ENCODE measurements around the gene SCN1B.
A peak's percentile ranks its signal among the peaks of the same experiment; 100 is the strongest.
"Not testable (repeated sequence)": the region's sequence is repeated elsewhere in the genome, so short reads cannot be mapped to it uniquely, and the experiment has no call there.

SCN1B gene

DNA sequence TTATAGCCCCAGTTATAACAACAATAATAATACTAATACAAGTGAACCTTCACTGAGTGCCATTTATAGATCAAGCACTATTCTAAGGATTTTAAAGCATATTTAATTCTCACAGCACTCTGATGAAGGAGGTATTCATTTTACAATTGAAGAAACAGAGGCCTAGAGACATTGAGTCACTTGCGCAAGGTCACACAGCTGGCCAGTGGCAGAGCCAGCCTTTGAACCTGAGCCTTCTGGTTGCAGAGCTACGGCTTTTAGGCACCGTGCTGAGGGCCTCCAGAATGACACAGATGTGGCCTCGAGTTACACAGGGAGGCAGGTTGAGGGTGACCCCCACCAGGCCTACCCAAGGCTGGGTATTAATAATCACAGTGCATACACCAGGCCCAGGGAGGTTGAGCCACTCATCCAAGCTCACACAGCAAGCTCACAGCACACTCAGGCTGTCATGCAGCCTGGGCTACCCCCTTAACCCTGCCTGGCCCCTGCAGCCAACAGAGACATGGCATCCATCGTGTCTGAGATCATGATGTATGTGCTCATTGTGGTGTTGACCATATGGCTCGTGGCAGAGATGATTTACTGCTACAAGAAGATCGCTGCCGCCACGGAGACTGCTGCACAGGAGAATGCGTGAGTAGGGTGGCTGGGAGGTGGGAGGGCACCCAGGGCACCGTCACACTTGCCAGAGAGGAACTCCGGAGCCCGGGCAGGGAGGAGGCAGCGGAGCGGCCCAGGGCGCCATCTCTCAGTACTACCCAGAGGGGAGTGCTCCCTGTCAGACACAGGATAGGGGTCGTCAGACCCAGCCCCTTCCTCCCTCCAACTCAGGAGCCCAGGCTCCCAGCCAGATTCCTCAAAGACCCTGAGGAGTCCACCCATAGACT lies 8.6 kb downstream of the SCN1B start:
- no peak for DNase-seq

DNA sequence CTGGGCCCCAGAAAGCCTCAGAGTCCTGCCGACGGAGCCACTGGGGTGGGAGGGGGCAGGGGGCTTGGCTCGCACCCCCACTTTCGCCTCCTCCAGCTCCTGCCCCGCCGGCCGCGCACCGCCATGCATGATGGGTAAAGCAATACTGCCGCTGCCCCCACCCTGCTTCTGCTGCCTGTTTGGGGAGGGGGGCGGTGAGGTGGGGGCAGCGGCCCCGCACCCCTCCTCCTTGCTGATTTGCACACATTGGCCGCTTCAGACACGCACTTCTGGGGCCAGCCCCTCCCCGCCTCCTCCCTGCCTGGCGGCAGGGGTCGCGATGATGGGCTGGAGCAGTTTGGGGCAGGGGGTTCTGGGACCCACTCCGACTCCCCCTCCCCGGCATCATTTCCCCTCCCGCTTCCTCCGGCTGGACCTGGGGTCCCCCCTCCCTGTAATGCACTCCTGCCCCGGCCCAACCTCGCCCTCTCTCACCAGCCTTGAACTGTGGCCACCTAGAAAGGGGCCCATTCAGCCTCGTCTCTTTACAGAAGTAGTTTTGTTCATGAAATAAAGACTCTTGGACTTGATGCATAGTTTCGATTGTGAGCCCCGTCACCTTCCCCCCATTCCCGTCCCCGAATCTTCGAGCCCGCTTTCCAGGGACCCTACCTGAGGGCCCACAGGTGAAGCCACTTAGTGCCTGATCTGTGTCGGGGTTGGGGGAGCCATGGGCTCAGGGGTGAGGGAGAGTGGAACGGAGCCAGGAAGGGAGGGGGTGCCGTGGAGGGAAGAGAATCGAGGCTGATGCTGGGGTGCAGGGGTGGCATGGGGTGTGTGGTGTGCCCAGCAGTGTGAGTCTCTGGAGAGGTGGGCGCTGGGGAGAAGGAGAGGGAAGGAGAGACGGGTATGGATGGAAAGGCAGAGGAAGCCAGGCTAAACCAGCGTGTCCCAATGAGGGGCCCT lies 9.9 kb downstream of the SCN1B start:
- no peak for DNase-seq

DNA sequence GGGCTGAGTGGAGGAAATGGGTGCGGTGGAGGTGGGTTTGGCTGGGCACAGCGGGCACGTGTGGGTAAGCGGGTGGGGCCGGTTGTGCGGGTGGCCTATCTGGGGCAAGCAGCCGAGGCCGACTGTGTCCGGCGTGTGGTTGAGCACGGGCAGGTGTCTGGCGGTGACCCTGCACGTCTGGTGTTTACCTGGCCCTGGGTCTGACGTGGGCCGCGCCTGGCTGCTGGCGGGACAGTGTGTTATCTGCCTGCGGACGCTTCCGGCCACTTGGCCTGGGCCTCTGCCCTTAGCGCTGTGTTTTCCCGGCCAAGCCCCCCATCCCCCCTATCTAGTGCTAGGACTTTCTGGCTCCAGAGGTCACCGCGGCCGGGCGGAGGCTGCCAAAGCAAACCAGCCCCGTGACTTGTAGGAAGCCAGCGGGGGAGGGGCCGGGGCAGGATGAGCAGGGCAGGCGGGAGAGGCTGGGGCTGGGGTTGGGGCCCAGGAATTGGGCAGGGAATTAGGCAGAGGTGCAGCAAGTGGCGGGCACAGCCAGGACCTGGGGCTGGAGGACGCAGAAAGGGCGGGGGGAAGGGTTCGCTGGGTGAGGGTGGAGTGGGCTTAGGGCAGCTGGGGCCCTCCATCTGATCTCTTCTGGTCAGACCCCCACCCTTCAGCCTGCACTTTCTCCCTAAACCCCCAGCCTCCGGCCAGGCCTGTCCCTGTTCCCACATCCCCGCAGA lies 10.7 kb downstream of the SCN1B start:
- no peak for DNase-seq

DNA sequence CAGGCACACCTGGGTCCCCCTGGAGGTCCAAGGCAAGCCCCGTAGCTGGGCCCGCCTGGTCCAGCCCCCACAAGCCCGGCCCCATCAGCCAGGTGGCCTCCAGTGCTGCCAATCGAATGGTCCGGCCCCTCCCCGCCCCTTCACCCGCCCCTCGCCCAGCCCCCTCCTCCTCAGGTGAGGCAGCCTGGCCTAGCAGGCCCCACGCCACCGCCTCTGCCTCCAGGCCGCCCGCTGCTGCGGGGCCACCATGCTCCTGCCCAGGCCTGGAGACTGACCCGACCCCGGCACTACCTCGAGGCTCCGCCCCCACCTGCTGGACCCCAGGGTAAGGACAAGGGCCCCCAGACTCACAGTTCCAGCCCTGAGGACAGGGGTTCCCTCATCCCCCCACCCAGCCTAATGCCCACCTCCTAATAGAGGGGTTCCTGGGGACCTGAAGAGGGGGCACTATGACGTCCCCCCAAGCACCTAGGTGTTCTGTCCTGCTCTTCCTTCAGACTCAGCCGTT lies 11.3 kb downstream of the SCN1B start, which contains the start of gene HPN:
HPN (plus strand) TSS at position 174 of the 508 bp plus-strand sequence. CDS start 786 bp downstream, outside the sequence.
- no peak for DNase-seq

DNA sequence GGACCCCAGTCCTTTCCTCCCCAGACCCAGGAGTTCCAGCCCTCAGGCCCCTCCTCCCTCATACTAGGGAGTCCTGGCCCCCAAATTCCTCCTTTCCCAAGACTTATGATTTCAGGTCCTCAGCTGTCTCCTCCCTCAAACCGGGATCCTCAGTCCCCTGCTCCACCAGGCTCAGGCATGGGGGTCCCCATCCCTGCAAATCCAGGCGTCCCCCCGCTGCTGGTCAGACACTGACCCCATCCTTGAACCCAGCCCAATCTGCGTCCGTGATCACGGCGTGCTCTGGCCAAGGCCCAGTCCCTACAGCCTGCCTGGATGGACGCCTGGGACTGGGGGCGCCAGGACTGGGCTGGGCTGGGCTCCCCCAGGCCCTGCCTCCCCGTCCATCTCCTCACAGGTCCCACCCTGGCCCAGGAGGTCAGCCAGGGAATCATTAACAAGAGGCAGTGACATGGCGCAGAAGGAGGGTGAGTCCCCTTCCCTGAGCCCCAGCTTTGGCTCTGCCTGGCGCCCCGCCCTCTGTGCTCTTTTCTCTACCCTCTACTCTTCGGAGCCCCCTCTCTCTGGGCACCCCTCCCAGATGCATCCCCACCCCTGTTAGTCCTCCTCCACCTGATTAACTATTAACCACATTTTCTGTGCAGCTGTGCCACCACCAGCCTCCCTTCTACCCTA lies 11.9 kb downstream of the SCN1B start:
- no peak for DNase-seq

DNA sequence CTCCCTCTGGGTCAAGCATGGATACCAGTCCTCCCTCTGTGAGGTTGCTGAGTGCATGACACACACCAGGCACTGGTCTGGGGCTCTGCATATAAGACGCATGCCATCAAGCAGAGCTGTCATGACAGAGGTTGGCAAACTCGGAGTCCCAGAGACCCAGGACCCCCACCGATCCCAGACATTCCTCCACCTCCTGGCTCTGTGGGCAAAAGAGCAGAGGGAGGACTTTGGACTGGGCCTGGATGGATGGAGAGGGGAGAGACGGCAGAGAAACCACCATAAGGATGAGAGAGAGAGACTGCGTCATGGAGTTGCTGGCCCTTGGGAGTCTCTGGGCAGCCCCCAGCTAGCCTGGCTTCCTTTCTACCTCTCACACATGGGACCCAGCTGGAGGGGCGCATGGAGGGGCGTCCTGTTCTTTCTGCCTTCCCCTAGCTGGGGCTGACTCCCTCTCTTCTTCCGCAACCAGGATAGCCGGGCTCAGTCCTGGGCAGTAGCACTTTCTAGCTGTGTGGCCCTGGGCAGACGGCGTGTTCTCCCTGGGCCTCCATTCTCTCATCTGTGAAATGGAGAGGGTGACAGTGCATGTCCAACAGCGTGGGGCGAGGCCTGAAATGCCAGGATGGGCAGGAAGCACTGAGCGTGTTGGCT lies 12.8 kb downstream of the SCN1B start:
- no peak for DNase-seq

DNA sequence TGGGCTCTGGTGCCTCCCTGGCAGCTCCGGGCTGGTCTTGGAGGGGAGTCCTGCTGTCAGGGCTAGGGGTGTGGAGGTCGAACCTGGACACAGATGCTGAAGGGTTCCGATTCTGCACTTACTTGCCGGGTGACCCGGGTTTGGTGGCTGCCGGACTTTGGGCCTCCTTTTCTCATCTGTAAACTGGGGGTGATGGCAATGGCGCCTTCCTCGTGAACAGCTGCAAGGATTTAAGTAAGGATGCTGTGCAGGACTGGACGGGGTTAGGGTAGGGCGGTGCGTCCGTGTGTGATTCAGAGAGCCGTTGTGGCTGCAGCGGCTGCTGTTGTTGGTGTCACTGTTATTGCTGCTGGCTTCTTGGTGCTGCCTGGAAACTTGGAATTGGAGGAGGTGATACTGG lies 13.6 kb downstream of the SCN1B start:
- DNase-seq: no peak

DNA sequence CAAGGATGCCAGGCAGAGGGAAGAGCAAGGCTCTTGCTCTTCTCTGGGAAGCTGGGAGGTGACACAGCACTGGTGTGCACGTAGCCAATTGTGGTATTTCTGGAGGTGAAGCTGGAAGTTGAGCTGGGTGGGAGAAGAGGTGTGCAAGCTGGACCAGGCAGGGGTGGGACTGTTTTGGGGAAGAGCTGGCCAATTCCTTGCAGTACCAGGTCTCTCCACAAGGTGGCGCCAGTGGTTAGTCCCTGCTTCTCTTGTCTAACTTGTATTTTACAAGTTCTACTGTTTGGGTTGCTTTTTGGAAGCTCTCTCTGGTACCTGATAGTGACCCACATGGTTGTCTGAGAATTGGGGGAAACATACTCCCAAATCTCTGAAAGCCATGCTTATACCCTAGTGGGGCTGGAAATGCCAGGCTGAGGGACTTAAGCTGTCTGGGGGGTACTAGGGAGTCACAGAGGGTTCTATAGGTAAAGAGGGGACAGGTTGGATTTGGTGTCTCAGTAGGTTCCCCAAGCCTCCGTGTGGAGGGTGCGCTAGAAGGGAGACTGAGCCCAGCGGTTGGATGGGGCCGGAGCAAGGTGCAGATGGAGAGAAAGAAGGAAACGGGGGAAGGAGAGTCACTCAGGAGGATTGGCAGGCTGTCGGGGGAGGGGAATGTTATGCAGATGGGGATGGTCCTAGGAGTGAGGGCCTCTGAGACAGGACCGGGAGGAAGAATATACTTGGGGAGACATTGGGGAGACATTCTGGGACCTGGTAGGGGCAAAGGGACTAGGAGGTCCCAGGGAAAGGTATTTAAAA lies 14.2 kb downstream of the SCN1B start:
- DNase-seq: peak; percentile 55

DNA sequence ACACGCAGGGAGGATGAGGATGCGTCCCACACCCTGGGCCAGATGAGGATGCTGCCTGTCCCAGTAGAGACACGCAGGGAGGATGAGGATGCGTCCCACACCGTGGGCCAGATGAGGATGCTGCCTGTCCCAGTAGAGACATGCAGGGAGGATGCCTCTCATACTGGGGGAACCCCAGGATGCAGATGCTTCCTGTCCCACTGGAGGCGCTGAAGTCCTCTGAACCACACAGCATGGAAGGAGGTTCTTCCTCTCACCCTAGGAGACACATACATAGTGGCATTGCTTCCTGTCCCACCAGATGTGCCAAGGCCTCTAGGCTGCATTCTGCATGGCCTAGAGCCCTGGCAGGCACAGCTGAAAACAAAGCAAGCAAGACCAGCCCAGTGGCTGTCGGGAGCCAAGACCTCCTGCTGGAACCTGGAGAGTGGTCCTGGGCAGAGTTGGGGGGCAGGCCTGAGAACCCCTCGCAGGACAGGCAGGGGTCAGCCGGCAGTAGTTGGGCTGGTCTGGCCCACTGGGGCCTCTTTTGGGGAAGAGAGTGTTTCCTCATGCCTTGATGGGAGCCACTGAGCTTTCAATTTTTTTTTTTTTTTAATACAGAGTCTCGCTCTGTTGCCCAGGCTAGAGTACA lies 15.5 kb downstream of the SCN1B start:
- peak; percentile 58 for DNase-seq

DNA sequence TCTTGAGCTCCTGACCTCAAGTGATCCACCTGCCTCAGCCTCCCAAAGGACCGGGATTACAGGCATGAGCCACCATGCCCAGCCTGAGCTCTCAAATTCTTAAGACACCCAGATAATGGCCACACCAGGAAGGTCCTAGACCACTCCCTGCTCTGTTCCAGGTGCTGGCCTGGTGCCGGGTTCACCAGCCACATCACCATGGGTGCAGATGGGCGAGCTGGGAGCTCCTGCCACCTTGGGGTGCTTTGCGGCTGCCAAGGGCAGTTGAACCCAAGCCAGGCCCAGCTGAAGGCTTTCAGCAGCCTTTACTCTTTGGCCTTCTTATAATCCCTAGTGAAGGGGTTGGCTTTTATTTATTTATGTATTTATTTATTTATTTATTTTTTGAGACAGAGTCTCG lies 16.2 kb downstream of the SCN1B start:
- no peak for DNase-seq

DNA sequence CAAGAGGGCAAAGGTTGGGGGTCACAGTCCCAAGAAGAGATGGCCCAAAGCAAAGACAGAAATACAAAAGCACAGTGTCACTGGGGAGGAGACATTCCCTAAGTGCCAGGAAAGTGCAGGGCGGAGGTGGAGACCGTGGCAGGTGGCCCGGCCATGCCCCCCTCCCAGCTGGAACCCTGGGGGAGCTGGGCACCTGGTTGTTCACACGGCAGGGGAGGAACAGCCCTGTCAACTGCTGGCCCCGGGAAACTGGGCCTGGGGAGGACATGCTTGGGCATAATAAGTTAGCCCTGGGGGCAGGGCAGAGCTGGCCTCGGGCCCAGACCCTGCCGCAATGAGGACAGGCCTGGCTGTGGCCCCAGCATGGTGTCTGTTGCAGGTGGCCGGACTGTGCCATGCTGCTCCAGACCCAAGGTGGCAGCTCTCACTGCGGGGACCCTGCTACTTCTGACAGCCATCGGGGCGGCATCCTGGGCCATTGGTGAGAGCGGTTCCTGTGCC lies 18.7 kb downstream of the SCN1B start:
- no peak for DNase-seq

DNA sequence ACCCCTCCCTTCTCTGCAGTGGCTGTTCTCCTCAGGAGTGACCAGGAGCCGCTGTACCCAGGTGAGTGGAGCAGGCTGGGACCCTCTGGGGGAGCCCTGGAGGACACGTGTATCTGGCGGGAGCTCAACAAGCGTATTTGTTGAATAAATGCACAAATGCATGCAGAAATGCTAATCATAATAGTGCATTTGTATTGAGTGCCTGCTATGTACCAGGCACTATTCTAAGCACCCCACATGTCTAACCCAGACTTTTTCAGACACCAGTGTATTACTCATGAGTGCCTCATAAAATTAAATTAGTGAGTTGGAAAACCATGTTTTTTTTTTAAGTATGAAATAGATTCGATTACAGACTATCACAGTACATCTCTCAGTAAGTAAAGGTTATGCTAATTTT lies 19.2 kb downstream of the SCN1B start:
- DNase-seq: no peak

DNA sequence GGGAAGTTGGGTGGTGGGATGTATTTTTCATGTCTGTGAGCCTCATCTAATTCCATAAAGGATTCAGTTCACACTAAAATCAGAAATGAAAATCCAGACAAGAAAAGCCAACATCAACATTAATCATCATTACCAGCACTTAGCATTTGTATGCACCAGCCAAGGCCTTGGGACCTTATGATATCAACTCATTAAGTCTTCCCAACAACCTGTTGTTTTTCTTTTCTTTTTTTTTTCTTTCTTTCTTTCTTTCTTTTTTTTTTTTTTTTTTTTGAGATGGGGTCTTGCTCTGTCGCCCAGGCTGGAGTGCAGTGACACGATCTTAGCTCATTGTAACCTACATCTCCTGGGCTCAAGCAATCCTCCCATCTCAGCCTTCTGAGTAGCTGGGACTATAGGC lies 20.4 kb downstream of the SCN1B start:
- DNase-seq: not testable (repeated sequence)

DNA sequence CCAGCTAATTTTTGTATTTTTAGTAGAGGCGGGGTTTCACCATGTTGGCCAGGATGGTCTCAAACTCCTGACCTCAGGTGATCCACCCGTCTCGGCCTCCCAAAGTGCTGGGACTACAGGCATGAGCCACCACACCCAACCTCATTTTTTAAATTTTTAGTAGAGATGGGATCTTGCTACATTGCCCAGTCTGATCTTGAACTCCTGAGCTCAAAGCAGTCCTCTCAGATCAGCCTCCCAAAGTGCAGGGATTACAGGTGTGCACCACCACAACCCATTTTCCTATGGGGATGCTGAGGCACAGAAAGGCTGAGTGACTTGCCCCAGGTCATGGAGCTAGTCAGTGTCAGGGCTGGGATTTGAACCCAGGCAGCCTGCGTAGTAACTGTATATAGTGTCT lies 21.0 kb downstream of the SCN1B start:
- DNase-seq: not testable (repeated sequence)

DNA sequence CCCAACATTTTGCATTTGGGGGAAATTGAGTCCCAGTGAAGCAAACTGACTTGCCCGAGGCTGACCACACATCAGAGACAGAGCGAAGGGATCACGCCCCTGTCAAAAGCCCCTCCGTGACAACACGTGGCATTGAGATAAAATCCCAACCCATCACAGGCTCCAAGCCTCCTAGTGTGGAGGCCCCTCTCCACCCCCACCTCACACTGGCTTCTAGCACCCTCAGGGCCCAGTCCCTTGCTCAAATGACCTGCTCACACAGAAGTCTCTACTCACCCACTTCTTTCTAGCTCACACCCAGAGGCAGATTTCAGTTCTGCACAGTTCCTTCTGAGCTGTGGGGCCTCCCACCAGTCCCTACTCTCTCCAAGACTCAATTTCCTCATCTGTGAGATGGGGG lies 21.5 kb downstream of the SCN1B start:
- no peak for DNase-seq

DNA sequence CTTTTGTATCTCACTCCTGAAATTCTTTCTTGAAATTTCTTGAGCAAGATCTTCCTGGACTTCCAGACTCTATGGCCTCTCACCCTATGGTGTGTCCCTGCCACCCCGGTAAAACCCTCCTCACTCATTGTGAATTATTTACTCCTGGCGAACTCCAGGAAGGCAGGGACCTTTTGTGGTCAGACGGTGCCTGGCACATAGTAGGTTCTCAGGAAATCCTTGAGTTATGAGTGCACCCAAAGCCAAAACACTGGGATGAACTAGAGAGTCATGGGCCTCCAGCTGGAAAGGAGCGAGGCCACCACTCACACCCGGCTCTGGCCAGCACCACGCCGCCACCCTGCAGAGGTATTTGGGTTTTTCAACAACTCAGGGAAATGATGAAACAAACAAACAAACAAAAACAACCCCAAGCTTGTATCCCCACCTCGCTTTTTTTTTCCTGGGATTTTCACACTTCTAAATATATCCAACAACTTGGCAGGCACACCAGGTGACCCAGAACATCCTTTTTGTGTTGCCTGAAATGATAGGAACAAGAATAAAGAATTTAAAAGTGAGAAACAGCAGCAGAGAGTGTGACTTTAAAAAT lies 22.4 kb downstream of the SCN1B start:
- no peak for DNase-seq

DNA sequence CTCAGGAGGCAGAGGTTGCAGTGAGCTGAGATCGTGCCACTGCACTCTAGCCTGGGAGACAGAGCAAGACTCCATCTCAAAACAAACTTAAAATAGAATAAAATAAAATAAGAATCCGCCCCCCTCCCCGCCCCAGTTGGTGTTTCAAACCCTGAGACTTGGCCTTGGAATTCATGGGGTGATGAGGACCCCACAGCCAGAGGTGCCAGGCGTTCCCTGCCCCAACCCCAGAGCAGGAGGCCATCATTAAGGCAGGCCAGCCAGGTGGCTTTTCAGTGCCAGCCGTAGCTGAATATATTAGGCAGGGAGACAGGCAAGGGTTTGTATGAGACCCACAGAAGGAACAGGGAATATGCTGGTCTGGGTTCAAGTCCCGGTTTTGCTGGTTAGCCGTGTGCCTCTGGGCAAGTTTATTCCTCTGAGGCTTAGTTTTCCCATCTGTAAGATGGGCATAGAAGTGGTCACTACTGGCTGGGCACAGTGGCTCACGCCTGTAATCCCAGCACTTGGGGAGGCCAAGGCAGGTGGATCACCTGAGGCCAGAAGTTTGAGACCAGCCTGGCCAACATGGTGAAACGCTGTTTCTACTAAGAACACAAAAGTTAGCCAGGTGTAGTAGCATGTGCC lies 23.5 kb downstream of the SCN1B start:
- DNase-seq: no peak

DNA sequence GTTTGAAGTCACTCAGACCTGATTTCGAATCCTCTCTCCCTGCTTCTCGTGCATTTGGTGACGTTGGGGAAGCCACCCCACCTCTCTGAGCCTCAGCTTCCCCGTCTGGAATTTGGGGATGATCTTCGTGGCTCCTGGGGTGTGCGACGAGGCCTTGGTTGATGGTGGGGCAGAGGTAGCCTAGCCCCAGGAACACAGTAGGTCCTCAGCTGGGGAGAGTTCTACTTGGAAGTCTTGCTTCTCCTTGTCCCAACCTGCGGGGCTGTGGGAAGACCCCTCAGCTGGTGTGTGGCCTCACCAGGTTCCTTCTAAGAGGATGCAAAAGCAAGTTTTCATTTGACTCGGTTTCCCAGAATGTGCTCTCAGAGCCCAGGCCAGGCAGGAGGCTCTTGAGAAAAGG lies 24.4 kb downstream of the SCN1B start:
- DNase-seq: no peak

DNA sequence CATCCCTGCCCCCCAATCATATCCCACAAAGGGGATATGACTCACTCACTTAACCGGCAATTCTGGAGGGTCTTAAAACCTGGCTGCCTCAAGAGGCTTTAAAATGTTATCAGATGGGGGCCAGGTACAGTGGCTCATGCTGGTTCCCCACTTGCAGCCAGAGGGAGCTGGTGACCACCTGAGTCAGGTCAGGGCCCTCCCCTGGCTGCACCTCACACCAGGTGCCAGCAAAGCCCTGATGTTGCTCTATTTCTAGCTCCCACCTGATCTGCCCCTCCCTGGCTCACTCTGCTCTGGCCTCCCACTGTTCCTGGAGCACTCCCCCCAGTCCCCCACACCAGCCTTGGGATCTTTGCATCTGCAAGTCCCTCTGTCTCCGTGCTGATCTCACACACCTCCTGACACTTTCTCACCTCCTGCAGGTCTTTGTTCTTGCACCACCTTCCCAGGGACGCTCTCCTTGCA lies 25.5 kb downstream of the SCN1B start:
- no peak for DNase-seq
